CD4-positive, alpha-beta T cell treated with Interleukin-17A for 1 hour (primary cell): Measurements from ENCODE around the gene ADGRA1.

Experiments
- DNase-seq: peaks from one replicate; pipeline ENCODE4 v3.0.0-alpha.2; 2020

ADGRA1 gene

GRCh38 chr10:133154411-133154810 is 66.7 kb downstream of the ADGRA1 start:
- DNase-seq, result no peak

GRCh38 chr10:133154996-133155778 is 67.5 kb downstream of the ADGRA1 start:
- DNase-seq, result no peak

- DNase-seq, result no peak
These were observed 69.2 kb downstream of the ADGRA1 start for GRCh38 chr10:133156674-133157579.

GRCh38 chr10:133157662-133158436 is 70.1 kb downstream of the ADGRA1 start:
- DNase-seq, result no peak

GRCh38 chr10:133158437-133158755 is 70.7 kb downstream of the ADGRA1 start:
- DNase-seq, result no peak

GRCh38 chr10:133158756-133159610 is 71.3 kb downstream of the ADGRA1 start:
- DNase-seq, result no peak

- no peak for DNase-seq
These were observed 71.9 kb downstream of the ADGRA1 start for GRCh38 chr10:133159611-133159949.

GRCh38 chr10:133159950-133160825 is 72.5 kb downstream of the ADGRA1 start, which contains the start of gene KNDC1:
Gene KNDC1 (plus strand): TSS chr10:133160219. CDS start chr10:133160468, 249 bp downstream.
- DNase-seq, result no peak

- no peak for DNase-seq
These were observed 73.2 kb downstream of the ADGRA1 start for GRCh38 chr10:133160826-133161471.

- no peak for DNase-seq
These were observed 73.9 kb downstream of the ADGRA1 start for GRCh38 chr10:133161486-133162109.

- DNase-seq, result no peak
These were observed 74.6 kb downstream of the ADGRA1 start for GRCh38 chr10:133162178-133162909.

- DNase-seq, result no peak
These were observed 75.5 kb downstream of the ADGRA1 start for GRCh38 chr10:133162910-133163856.

GRCh38 chr10:133163889-133164815 is 76.4 kb downstream of the ADGRA1 start:
- DNase-seq, result no peak

GRCh38 chr10:133164816-133165555 is 77.3 kb downstream of the ADGRA1 start:
- DNase-seq, result no peak

- no peak for DNase-seq
These were observed 78.1 kb downstream of the ADGRA1 start for GRCh38 chr10:133165556-133166503.
